GM19455 (cell line): ENCODE measurements around the gene SUCLG2.

Experiments
- ATAC-seq: cut with Tn5 transposase; IDR thresholded peaks from one replicate; pipeline ENCODE4 v1.9.1; 2021; ENCODE audit not compliant: unreplicated experiment

SUCLG2 gene

DNA sequence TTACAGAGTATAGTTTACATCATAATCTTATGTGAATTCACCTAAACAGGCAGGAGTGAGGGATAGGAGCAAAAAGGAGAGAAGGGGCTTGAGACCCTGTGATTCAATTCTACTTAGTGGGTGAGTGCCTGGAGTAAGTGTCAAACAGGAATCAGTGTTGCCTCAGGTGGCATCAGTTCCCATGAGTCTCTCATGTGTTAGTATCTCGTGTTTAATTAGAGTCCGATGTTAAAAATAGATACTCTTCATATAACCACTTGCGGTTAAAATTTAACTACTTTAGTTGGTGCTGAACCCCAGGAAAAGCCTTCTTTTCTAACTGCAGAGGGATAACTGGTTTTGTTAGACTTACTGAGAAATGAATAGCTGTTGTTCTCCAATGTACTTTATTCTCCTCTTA lies 251.5 kb downstream of the SUCLG2 start:
- ATAC-seq = no peak

DNA sequence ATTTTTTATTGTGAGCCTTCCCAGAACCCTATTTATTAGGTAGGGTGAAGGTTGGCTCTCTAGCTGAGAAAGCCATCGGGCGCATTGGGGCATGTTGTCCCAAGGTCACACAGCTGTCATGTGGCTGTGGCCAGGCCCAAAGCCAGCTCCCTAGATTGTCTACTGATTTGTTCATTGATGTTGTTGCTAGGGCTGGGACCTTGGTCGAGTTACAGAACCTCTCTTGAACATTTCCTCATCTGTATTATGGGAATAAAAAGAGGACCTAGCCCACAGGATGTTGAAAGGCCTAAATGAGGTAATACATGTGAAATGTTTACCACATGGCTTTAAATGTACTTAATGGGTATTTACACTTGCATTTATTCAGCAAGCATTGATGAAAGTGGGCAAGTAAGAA lies 252.5 kb downstream of the SUCLG2 start:
- ATAC-seq = no peak

DNA sequence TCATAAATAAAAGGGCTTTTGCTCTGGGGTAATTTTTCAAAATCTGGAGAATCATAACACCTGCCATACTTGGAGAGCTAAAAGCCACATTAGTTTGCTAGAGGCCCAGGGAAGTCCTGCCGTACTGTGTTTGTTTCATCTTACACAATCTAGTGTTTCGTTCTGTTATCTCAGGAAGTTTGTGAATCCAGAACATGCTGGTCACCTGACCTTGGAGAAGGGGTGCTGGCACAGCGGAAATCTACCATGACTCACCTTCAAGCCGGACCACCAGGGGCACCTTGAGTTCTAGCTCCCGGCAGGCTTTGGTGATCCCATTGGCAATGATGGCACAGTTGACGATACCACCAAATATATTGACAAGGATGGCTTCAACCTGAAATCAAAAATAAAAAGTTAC lies 253.9 kb downstream of the SUCLG2 start:
- ATAC-seq = no peak

DNA sequence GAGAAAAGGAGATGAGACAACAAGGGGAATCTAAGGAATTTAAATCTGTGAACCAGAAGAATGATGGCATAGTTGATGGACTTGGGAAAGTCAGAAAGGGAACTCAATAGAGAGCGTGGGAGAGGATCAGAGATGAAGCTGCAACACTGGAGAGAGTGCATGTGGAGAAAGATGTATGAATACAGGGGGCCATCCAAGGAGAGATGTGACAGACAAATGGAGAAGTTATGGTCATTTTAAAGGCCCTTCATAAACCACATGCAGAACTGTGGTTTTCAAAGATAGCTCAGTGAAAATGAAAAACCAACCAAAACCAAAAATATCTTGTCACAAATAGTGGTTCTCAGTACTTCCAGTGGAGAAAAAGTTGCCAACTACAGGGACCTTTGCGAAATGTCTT lies 265.2 kb downstream of the SUCLG2 start:
- ATAC-seq = peak; percentile 81

DNA sequence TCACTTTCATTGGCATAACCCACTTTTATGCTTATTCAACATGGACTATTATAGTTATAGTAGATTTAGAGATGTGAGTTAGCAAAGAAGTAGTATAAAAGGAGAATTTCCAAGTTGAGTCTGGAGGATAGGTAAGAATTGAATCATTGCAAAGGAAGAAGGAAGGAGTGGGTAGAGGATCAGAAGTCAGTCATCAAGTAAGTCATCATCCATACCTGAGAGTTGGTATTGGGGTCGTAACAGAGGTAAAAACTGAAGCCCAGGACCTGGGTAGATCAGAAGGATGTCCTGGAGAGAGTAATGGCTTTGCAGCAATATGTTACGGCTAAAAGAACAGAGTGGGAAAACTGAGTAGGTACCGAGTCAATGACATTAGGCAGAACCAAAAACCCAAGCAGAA lies 265.7 kb downstream of the SUCLG2 start:
- ATAC-seq = no peak

DNA sequence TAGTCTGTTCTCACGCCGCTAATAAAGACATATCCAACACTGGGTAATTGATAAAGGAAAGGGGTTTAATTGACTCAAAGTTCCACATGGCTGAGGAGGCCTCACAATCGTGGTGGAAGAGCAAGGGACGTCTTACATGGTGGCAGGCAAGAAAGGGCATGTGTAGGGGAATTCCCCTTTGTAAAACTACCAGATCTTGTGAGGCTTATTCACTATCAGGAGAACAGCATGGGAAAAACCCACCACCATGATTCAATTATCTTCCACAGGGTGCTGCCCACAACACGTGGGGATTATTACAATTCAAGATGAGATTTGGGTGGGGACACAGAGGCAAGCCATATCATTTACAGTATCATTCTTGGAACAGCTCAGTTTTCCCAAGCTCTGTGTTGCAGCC lies 268.0 kb downstream of the SUCLG2 start:
- no peak for ATAC-seq

DNA sequence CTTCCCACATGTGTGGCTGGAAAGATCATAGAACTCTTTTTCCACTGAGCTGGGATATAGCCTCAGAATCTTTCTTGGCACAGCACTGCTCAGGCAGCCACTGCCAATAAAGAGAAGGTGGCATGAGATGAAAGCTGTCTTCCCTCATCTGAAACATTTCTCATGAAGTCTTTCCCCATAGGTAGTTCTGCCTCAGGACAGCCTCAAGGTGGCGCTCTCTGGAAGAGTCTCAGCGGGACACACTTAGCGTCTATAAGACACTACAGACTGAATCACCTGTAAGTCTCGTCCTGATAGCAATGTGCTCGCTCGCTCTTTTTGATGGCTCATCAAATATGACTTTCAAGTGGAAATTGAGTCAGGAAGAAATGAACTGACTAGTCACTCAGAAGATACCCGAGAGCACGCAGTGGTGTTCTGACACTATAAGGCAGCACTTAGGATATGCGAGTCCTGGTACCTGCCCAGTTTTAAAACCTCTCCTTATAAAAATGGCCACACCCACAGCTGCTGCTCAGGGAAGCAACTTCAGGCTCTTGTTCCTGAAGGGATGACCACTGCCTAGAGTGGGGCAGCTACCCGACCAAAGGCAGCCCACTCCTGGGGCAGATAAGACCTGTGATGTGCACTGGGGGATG lies 269.5 kb downstream of the SUCLG2 start:
- no peak for ATAC-seq

DNA sequence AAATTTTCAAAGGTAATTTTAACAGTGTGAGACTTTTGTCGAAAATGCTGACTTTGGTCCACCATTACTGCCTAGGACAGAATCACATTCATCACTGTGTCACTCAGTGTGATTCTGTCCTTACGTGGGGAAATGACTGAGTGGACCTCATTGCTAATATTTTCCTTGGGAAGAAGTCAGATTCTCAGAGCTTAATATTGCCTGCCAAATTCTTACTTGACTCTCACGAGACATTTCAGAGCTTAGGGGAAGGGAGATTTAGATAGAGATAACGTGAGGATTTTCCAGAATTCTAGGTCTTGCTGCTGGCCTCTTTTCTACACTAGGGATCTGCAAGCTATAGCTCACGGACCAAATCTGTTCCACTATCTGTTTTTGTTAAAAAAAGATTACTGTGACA lies 270.4 kb downstream of the SUCLG2 start:
- ATAC-seq = no peak

DNA sequence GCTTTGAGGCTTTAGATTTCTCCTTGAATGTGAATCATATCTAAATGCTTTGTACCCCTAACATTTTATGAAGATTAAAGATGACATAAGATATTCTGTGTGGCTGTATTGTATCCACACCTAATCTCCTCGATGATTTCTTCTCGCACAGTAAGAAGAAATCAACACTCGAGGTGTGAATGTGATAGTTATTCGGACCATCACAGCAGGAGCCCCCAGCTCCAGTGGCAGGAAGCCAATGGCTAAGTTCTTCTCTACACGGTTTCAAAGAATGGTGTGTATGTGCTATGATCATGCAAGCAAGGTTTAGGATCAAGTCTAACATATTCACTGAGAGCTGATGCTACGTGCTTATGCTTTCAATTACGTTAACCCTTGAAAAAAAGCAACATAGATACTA lies 271.0 kb downstream of the SUCLG2 start:
- ATAC-seq = no peak

DNA sequence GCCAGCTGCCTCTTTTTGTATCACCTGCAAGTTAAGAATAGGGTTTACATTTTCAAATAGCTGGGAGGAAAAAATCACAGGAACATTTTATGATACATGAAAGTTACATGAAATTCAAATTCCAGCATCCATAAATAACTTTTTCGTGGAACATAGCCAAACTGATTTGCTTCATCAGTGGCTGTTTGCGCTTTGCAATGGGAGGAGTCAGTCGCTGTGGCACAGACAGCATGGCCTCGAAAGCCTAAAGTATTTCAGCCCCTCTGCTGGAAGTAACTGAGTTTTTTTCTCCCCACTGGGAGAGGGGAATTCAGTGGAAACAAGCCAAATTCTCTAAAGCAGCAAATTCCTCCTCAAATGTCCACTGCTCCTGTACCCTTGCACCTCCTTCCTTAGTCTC lies 271.9 kb downstream of the SUCLG2 start:
- no peak for ATAC-seq

DNA sequence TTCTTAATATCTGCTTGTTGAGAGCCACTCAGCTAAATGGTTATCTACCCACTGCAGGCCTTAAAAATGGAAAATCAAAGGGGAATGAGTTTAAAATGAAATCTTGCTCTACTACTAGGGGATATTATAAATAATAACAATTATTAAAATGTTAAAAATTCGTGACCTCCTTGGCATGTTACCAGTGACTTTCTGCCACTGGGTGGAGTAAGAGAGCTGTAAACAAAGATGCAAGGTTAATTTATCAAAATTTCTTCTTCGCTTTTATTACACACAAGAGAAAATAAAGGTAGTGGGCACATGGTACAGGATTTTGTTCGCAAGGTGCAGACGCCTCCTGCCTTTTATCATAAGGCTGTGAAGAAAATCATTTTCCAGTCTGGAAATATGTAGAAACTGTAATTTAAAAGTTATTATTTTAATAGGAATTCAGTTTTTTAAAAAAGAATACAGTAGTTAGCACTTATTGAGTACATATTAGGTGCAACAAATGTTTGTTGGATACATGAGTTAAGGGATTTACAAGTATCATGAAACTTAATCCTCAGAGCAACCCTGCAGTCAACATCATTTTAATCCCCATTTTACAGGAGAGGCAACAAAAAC lies 272.6 kb downstream of the SUCLG2 start:
- ATAC-seq = no peak

DNA sequence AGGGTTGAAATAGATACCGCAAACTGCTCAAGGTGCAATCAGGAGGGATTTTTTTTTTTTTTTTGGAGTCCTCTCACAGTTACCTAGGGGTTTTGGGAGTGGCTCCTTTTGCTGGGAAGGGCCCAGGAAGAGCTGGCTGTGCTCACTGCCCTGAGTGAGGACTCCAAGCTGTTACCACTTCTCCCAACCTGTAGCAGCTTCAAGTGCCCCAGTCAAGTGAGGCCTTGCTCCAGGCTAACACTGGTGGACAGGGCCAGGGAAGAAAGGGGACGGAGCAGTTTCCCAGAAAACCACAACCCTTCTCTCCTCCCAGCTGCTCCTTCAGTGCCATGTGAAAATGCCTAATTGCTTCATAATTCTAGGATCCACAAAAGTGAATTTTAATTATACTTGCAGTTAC lies 274.3 kb downstream of the SUCLG2 start:
- no peak for ATAC-seq

DNA sequence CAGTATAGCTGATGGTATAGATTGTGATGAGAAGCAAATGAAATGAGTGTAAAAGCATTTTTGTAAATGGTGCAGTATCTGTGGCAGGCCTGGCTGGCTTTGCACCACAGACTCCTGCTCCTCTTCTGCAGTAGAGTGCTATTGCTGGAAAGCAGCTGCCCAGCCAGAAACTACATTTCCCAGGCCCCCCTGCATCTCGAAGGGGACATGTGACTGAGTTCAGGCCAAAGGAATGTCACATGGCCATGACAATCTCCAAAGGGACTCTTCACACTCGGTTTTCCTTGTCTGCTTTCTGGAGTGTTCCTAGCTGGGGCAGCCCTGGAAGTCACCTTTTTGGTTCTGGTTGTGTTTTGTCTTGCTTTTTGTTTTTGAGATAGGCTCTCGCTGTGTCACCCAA lies 277.1 kb downstream of the SUCLG2 start:
- ATAC-seq = no peak

DNA sequence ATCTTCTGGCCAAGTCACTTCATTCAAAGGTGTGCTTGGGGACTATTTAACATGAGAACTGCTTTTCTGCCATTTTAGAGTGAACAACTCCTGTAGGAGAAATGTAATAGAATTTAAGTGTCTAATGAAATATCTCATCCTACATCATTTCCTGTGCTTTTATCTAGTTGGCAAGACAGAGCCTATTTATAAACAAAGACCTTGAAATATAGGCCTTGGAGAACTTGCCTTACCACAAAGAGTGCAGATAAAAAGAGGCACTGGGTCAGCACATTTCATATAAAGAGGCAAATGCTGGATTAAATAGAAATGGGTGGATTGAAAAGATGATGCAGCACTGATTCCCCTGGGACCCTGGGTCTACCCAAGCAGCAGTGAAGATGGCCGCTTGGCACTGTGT lies 278.0 kb downstream of the SUCLG2 start:
- no peak for ATAC-seq

DNA sequence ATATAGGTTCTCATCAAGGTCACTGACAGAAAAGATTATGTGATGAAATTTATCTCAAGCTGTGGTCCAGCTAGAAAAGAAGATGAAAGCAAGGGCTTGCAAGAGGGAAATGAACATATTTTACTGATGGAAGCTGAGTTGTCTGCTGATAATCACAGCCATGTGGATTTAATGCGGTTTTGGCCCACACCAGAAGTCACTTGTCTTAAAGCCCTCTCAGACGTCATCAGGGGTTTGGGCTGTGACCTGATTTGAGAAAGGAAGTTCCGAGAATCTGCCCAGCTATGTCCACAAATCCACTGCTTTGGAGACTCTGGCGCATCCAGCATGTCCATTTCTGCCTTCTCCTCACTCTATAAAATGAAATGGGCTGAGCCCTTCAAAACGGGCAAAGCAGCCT lies 278.4 kb downstream of the SUCLG2 start:
- ATAC-seq = no peak

DNA sequence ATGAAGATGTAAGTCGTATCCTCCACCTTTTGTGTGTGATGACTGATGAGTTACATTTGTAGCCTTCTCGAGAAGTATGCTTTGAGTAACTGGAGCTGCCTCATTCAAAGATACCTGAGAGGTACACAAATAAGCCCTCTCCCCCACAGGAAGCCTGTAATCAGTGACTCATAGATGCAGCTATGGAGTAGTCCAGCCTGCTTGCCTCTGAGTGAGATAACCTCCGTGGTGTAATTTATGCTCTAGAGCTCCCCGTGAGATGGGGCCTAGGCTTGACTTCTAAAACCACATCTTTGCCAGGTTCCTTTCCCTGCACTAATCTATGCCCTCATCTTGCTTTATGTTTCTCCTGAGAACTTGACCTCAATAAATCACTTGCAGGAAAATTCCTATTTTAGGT lies 291.7 kb downstream of the SUCLG2 start:
- no peak for ATAC-seq

DNA sequence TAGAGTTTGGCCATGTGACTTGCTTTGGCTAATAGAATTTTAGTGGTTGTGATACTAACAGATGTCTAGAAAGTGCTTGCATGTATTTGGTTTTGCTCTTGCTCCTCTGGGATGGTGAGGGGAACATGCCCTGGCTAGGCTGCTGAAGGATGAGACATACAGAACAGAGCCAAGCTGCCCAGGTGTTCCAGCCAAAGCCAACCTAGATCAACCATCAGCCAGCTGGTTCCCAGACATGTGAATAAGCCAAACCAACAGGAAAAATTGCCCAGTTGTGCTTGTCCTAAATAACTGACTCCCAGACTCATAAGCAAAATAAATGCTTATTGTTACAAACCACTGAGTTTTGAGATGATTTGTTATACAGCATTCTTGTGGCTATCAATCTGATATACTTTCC lies 292.6 kb downstream of the SUCLG2 start:
- ATAC-seq = no peak

DNA sequence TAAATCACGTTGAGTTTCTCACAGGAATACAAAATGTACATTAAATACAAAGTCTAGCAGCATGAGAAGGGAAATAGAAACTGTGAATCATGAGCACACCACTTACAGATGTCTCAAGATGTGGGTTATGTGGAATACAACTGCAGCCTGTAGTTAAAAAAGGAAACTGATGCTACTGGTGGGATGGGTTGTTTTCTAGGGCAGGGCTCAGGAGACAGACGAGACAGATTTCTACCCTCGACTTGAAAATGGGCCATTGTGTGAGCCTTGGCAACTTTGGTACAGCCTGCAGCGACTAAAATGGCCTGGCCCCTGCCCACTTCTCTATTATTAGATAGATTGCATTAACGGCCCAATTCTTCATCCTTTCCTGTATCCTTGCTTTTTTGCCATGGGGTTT lies 293.1 kb downstream of the SUCLG2 start:
- no peak for ATAC-seq

DNA sequence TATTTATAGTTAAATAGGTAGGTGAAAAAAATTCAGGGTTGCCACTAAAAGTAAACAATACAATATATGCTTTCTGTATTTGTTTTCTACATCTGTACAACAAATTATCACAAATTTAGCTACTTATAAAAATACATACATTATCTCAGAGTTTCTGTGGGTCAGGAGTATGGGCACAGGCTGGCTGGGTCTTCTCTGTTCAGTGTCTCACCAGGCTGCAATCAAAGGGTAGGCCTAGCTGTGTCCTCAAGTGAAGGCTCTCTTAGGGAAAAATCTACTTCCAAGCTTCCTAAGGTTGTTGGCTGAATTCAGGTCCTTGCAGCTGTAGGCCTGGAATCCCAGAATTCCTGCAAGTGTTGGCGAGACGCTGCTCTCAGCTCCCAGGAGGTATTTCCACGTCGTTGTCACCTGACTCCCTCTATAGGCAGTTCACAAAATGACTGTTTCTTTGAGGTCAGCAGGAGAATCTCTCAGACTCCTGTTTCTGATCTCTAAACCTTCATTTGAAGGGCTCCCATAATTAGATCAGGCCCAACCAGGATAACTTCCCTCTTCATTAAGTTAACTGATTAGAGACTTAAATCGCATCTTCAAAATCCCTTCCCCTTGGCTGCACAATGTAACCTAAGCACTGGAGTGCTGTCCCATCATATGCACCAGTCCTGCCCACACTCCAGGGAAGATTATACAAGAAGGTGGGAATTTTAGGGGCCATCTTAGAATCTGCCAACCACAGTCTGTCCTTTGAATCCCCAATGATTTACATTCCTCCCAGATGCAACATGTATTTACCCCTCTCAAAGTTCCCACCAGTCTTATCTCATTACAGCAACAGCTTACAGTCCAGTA lies 296.6 kb downstream of the SUCLG2 start:
- peak; percentile 73 for ATAC-seq

DNA sequence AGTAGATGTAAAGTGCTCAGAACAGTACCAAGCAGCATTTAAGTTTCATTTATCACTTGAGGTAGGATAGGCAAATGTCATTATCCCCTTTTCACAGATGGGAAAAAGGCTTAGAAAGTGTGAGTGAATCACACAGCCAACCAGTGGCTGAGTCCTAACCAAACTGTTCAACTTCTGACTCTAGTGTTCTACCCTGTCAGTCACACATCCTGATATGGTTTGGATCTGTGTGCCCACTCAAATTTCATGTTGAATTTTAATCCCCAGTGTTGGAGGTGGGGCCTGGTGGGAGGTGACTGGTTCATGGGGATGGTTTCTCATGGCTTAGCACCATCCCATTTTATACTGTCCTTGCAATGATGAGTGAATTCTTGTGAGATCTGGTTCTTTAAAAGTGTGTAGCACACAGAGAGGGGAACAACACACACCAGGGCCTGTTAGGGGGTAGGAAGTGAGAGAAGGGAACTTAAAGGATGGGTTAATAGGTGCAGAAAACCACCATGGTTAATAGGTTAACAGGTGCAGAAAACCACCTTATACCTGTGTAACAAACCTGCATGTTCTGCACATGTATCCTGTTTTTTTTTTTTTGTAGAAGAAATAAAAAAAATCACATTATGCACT lies 304.7 kb downstream of the SUCLG2 start:
- no peak for ATAC-seq

DNA sequence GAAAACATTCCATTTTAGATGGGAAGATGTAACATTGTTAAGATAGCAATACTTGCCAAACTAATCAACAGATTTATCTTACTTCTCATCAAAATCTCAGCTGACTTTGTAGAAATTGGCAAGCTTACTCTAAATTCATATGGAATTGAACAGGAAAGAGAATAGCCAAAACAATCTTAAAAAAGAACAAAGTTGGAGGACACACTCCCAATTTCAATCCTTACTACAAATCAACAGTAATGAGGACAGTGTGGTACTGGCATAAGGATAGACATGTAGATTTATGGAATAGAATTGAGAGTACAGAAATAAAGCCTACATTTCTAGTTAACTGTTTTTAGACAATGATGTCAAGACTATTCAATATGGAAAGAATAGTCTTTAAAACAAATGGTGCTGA lies 308.3 kb downstream of the SUCLG2 start:
- no peak for ATAC-seq

DNA sequence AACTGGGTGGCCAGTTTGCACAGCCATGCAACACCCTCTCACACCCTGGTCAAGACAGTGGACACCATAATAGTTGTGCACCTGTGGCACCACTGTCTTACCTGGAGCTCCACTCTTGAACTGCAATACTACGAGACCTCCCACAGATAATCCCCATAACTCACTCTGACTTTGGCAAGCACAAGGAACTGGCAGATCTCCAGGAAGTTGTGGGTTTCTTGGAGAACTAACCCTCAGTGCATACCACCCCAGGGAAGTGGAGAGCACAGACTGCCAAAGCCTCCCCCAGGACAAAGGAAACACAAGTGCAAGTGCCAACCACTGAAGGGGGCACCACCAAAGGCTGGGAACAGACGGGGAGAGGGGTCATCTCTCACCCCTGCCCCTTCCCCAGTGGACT lies 318.6 kb downstream of the SUCLG2 start:
- ATAC-seq = no peak
